Measurements from ENCODE around the gene CLHC1. TPM values are rescaled to one million over a fixed set of nuclear protein-coding genes. Genes with fewer than 3 reads are reported as not detected.
A peak's percentile ranks its signal among the peaks of the same experiment; 100 is the strongest.
"Not testable (repeated sequence)": the region's sequence is repeated elsewhere in the genome, so short reads cannot be mapped to it uniquely, and the experiment has no call there.

Gene CLHC1
- total and polyA plus RNA-seq, 2 of the 8 experiments (the other 6 are each of a cell fraction or from before 2014, with no cell fraction given) = 2.6 to 10.8 TPM

DNA sequence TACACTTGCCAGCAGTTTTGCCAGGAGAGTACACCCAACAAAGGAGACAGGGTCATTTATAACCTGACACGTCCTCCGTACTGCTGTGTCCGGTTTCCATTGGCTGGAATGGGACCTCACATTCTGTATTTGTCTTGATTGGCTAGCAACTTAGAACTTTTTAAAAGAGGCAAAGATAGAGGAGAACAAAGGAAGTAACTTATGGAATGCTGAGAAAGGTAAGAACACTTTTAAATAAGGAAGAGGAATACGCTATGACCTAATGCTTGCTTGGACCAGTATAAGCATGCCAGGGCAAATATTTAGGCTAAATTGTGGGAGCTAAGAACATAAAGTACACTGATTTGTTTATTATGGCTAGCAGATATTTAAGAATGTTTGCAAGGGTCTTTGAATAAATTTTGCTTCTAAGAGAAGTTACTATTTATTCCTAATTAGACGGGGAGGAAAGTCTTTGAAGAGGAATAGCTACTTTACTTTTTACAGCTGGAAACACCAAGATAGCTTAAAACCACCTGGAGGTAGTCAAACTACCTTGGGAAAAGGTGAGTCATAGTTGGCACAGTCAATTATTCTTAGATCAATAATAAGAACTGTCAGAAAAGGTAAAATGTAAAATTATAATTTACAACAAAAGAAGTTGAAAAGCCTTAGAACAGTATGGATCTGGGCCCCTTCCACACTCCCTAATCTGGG, 48.9 kb upstream of the CLHC1 start:
- H3K4me1 ChIP-seq (replicated peaks in 1 of 4; ENCODE audit: control insufficient read depth in 3 of 4, insufficient read depth in 4 of 4, low read length in 3 of 4) = peaks cover 3 to 18% (median 5%) of the 10 kb centered on the region in 4 experiments; a peak in 5 of 7 replicates
- H4K5ac ChIP-seq (ENCODE audit: insufficient read length, low read depth, low read length); H3K27me3 ChIP-seq (replicated peaks in 1 of 4; ENCODE audit: control insufficient read depth in 3 of 4, extremely low read depth in 1 of 4, insufficient read depth in 3 of 4, low read length in 3 of 4); H2AFZ ChIP-seq (ENCODE audit: low read length); H2BK5ac ChIP-seq (ENCODE audit: low read depth, low read length); H2AK5ac ChIP-seq (ENCODE audit: low read depth, low read length); H3K4ac ChIP-seq (replicated peaks; ENCODE audit: insufficient read length, low read depth, low read length); H4K91ac ChIP-seq (replicated peaks; ENCODE audit: insufficient read length, low read length); H2BK12ac ChIP-seq (ENCODE audit: low read depth, low read length); H3K9ac ChIP-seq (replicated peaks in 1 of 4; ENCODE audit: extremely low read depth in 1 of 4, low read depth in 3 of 4, low read length in 3 of 4); H3K79me1 ChIP-seq (ENCODE audit: low read depth, low read length); DNase-seq (ENCODE audit: low read depth in 1 of 2, low spot score in 2 of 2); H3K79me2 ChIP-seq (ENCODE audit: control insufficient read depth in 1 of 2, insufficient read depth in 2 of 2, low read length in 2 of 2); H3K36me3 ChIP-seq (ENCODE audit: control insufficient read depth in 2 of 4, insufficient read depth in 4 of 4, low read length in 3 of 4); H4K20me1 ChIP-seq (replicated peaks in 1 of 2; ENCODE audit: control insufficient read depth in 1 of 2, insufficient read depth in 2 of 2, low read length in 2 of 2); H2BK20ac ChIP-seq (ENCODE audit: low read length); H2BK120ac ChIP-seq (replicated peaks; ENCODE audit: low read depth, low read length); H3K23ac ChIP-seq (ENCODE audit: insufficient read length); H3K56ac ChIP-seq (replicated peaks; ENCODE audit: insufficient read length, low read depth, low read length); H3K18ac ChIP-seq (ENCODE audit: extremely low read depth, low read length); H2BK15ac ChIP-seq (ENCODE audit: low read length); H3K9me3 ChIP-seq (ENCODE audit: insufficient read depth in 2 of 2, low read depth in 1 of 2, low read length in 1 of 2); H3K23me2 ChIP-seq (ENCODE audit: low read depth, low read length); H4K8ac ChIP-seq (ENCODE audit: extremely low read depth, insufficient read depth, low read length); FAIRE-seq; H3K14ac ChIP-seq (ENCODE audit: insufficient read length): not testable (repeated sequence)
- H3K4me3 ChIP-seq (ENCODE audit: extremely low read depth in 1 of 4, insufficient read depth in 2 of 4, low read depth in 3 of 4, low read length in 4 of 4) = peak overlapping the region in 1 of 4 experiments; percentile 70; a peak in 1 of 8 replicates
- 82% methylated on average over 5 of the region's 5 CpGs; no CpG with 5 or more reads in 1 of the 2 experiments for WGBS, 2 experiments (ENCODE audit: extremely low coverage in 1 of 2, insufficient coverage in 1 of 2, insufficient read length in 1 of 2, insufficient replicate concordance in 2 of 2, low coverage in 1 of 2, low lambda C conversion rate in 2 of 2, missing lambda C conversion rate in 1 of 2)
- H3K27ac ChIP-seq (ENCODE audit: low read depth, low read length) = peak overlapping the region; percentile 74; the same call in 1 of the 2 replicates
- H3K4me2 ChIP-seq (ENCODE audit: insufficient read depth in 1 of 2, low read depth in 2 of 2, low read length in 2 of 2) = peak overlapping the region in 1 of 2 experiments; percentile 61; a peak in 2 of 4 replicates
- CTCF ChIA-PET (ENCODE audit: partially characterized antibody) = interaction anchor here (1.4 kb wide), 1 partner anchor 113 kb away, joined by 3 read pairs; no protein-coding TSS in a partner anchor
- POLR2A ChIA-PET (ENCODE audit: partially characterized antibody) = interaction anchor here (0.6 to 2.0 kb wide), 9 partner anchors 11 to 336 kb away, joined by 3 to 8 read pairs (median 4); partner anchors contain the start of genes CLHC1, MTIF2 and RPS27A
